ENCODE data around the gene CDR2L. TPM values are rescaled to one million over a fixed set of nuclear protein-coding genes. Genes with fewer than 3 reads are reported as not detected.

The CDR2L gene
- total and polyA plus RNA-seq, 8 donors, result 4.4 to 78.8 (median 10.9) TPM

GRCh38 chr17:74998783-74999182, 11.4 kb downstream of the CDR2L start:
- Histone ChIP-seq H3K27ac (no peak overlapping the region), H3K27me3 (no peaks in the 10 kb centered on the region), H3K4me1 (peaks cover 0 to 6% (median 2%) of the 10 kb centered on the region in 4 donors), H3K9me3 (no peaks in the 10 kb centered on the region), H3K36me3 (peaks cover 41 to 51% (median 48%) of the 10 kb centered on the region in 4 donors), H3K4me3 (no peak overlapping the region)
- no peak for TF ChIP-seq POLR2AphosphoS5 (IDR thresholded peaks at IDR 0.05)
- TF ChIP-seq, protein P1, sequence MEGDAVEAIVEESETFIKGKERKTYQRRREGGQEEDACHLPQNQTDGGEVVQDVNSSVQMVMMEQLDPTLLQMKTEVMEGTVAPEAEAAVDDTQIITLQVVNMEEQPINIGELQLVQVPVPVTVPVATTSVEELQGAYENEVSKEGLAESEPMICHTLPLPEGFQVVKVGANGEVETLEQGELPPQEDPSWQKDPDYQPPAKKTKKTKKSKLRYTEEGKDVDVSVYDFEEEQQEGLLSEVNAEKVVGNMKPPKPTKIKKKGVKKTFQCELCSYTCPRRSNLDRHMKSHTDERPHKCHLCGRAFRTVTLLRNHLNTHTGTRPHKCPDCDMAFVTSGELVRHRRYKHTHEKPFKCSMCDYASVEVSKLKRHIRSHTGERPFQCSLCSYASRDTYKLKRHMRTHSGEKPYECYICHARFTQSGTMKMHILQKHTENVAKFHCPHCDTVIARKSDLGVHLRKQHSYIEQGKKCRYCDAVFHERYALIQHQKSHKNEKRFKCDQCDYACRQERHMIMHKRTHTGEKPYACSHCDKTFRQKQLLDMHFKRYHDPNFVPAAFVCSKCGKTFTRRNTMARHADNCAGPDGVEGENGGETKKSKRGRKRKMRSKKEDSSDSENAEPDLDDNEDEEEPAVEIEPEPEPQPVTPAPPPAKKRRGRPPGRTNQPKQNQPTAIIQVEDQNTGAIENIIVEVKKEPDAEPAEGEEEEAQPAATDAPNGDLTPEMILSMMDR (IDR thresholded peaks at IDR 0.05), result no peak
- TF ChIP-seq POLR2A (IDR thresholded peaks at IDR 0.05), result no peak
- TF ChIP-seq EP300 (IDR thresholded peaks at IDR 0.05), result no peak
- 72 to 86% (median 82%) methylated on average over 6 of the region's 6 CpGs for WGBS, 5 donors
- intact Hi-C loops (cut with DNase I; ENCODE audit: low total_unique reads), result no loop called here
- DNase-seq, result no peak

GRCh38 chr17:74999523-74999922, 12.1 kb downstream of the CDR2L start:
- TF ChIP-seq, protein P1 (IDR thresholded peaks at IDR 0.05), result no peak
- no peak for TF ChIP-seq EP300 (IDR thresholded peaks at IDR 0.05)
- TF ChIP-seq POLR2AphosphoS5 (IDR thresholded peaks at IDR 0.05), result no peak
- no peak for TF ChIP-seq POLR2A (IDR thresholded peaks at IDR 0.05)
- DNase-seq, result no peak
- no peak overlapping the region for H3K27ac ChIP-seq
- intact Hi-C loops (cut with DNase I; ENCODE audit: low total_unique reads), result no loop called here
- no peaks in the 10 kb centered on the region for H3K4me1 ChIP-seq
- H3K4me3 ChIP-seq, result no peak overlapping the region
- no peaks in the 10 kb centered on the region for H3K9me3 ChIP-seq
- peaks cover 48 to 58% (median 56%) of the 10 kb centered on the region in 4 donors for H3K36me3 ChIP-seq
- WGBS, 5 donors, result 74 to 89% (median 85%) methylated on average over 4 of the region's 4 CpGs
- H3K27me3 ChIP-seq, result no peaks in the 10 kb centered on the region

- WGBS, 5 donors, result 76 to 91% (median 89%) methylated on average over 14 to 15 of the region's 15 CpGs
- no peak overlapping the region for H3K27ac ChIP-seq
- H3K9me3 ChIP-seq, result no peaks in the 10 kb centered on the region
- H3K4me3 ChIP-seq, result no peak overlapping the region
- H3K27me3 ChIP-seq, result no peaks in the 10 kb centered on the region
- intact Hi-C loops (cut with DNase I; ENCODE audit: low total_unique reads), result no loop called here
- peaks cover 55 to 75% (median 65%) of the 10 kb centered on the region in 4 donors for H3K36me3 ChIP-seq
- DNase-seq, result no peak
- H3K4me1 ChIP-seq, result no peaks in the 10 kb centered on the region
- TF ChIP-seq POLR2A (IDR thresholded peaks at IDR 0.05) (no peak), EP300 (IDR thresholded peaks at IDR 0.05) (no peak), POLR2AphosphoS5 (IDR thresholded peaks at IDR 0.05) (no peak)
- TF ChIP-seq, protein P1 (IDR thresholded peaks at IDR 0.05), result no peak
Measured at GRCh38 chr17:75001915-75002843, 14.7 kb downstream of the CDR2L start.

- no peaks in the 10 kb centered on the region for H3K4me1 ChIP-seq
- no peaks in the 10 kb centered on the region for H3K27me3 ChIP-seq
- no peaks in the 10 kb centered on the region for H3K9me3 ChIP-seq
- 86 to 89% (median 87%) methylated on average over 53 to 76 of the region's 76 CpGs for WGBS, 5 donors
- peaks cover 55 to 75% (median 65%) of the 10 kb centered on the region in 4 donors for H3K36me3 ChIP-seq
- intact Hi-C loops (cut with DNase I; ENCODE audit: low total_unique reads), result no loop called here
- TF ChIP-seq POLR2AphosphoS5 (IDR thresholded peaks at IDR 0.05), result no peak
- no peak for TF ChIP-seq EP300 (IDR thresholded peaks at IDR 0.05)
- TF ChIP-seq, protein P1 (IDR thresholded peaks at IDR 0.05), result no peak
- TF ChIP-seq POLR2A (IDR thresholded peaks at IDR 0.05), result no peak
- no peak for DNase-seq
- no peak overlapping the region for H3K4me3 ChIP-seq
- no peak overlapping the region for H3K27ac ChIP-seq
Measured at GRCh38 chr17:75003070-75003956, 15.9 kb downstream of the CDR2L start.

All from stomach (tissue), 9 donors.